Liver (tissue), 3 donors: ENCODE data around the gene PLA2G3.

Source experiments
- ATF3 ChIP-seq: IDR thresholded peaks from 2 replicates; pipeline ENCODE4 v1.6.1; 2016; ENCODE audit warnings: antibody characterized with exemption
- CTCF ChIP-seq: fragments of 150-350 bp; IDR thresholded peaks from 2 replicates; pipeline ENCODE4 v1.5.1; 2017; ENCODE audit warnings: improper control_type of control experiment, low read depth, low read length; ENCODE audit not compliant: missing input control
- GABPA ChIP-seq, 2 donors: IDR thresholded peaks in 1 of 2; conservative IDR thresholded peaks in 1 of 2; 2 replicates each; pipeline ENCODE4 v1.6.1; 2016; ENCODE audit warnings: antibody characterized with exemption in 2 of 2, mild to moderate bottlenecking in 1 of 2, moderate library complexity in 1 of 2
- JUND ChIP-seq, 2 donors: IDR thresholded peaks; 2 replicates each; pipeline ENCODE4 v1.6.1; 2016; ENCODE audit warnings: antibody characterized with exemption in 2 of 2
- RAD21 ChIP-seq, 2 donors: IDR thresholded peaks; 2 replicates each; pipeline ENCODE4 v1.6.1; 2016; ENCODE audit warnings: antibody characterized with exemption in 2 of 2, mild to moderate bottlenecking in 2 of 2
- REST ChIP-seq: IDR thresholded peaks from 2 replicates; pipeline ENCODE4 v1.6.1; 2016; ENCODE audit warnings: antibody characterized with exemption, mild to moderate bottlenecking
- TAF1 ChIP-seq: conservative IDR thresholded peaks from 2 replicates; pipeline ENCODE4 v1.6.1; 2016; ENCODE audit warnings: antibody characterized with exemption, mild to moderate bottlenecking
- YY1 ChIP-seq: IDR thresholded peaks from 2 replicates; pipeline ENCODE4 v1.6.1; 2016; ENCODE audit warnings: antibody characterized with exemption, mild to moderate bottlenecking
- donor health status: healthy.
- donor health status: healthy.

- TF ChIP-seq CTCF, result no peak
- TF ChIP-seq GABPA (IDR thresholded peaks at IDR 0.05 in 1 of 2, conservative IDR thresholded peaks at IDR 0.05 in 1 of 2), result no peak
- TF ChIP-seq ATF3, result no peak
- TF ChIP-seq REST, result no peak
- no peak for TF ChIP-seq TAF1
- TF ChIP-seq RAD21 (IDR thresholded peaks at IDR 0.05), result no peak
- no peak for TF ChIP-seq JUND (IDR thresholded peaks at IDR 0.05)
- TF ChIP-seq YY1, result no peak
Observed at GRCh38 chr22:31135706-31136105, 4.6 kb downstream of the PLA2G3 start.
